A549 treated with CORT108297 at 1 μM for 4 hours (cell line): Measurements from ENCODE around the gene ZNF264. TPM values are rescaled to one million over a fixed set of nuclear protein-coding genes. Genes with fewer than 3 reads are reported as not detected.

Source experiments
- total RNA-seq: library from RNA; stranded (reverse); fragments of 200-300 nt; extraction: Qiagen RNA extraction; gene quantifications from 5 replicates; pipeline ENCODE4 v1.2.3, GENCODE V29; 2022

ZNF264 gene
- 5.5 to 9.3 TPM (median 9.0 TPM) in 5 replicates for total RNA-seq

DNA sequence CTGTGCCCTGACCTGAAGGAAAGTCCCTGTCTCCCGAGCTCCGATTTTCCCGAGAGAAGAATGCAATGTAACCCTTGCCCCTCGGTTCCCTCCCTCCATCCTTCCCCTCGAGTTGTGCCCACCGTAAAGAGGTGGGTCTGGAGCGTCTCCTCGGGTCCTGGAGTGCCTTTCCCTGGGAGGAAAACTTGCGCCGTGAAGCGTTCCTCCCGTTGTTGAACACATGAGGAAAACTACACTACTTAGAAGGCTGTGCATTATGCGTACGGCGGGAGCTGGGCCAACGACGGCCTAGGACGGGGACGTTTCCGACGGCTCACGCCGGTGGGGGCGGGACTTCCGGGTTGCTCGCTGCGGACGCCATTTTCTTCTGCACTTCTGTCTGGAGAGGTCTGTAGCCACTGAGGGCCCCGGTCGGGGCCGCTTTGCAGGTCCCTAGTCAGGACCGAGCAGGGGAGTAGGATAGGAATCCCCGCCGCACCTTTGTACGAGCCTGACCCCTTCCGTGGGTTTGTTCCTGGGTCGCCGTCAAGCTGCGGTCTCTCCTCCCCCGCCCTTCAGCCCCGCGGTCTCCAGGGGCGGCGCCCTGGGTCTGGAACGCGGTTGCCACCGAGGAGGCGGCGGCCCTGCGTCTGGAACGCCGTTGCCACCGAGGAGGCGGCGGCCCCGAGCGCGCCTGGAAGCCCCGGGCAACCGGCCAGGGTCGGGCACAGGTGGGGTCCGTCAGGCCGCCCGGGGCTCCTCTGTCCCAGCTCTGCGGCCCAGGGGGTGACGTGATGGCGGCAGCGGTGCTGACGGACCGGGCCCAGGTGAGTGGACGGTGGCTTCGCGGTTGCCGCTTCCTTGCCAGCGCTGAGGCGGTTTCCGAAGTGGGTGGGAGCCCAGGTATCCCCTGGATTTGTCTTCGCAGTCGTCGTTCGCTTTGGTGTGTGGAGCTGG lies at the start of gene ZNF264:
Gene ZNF264 (plus strand): TSS at position 360 of the 936 bp plus-strand sequence. CDS start 414 bp downstream, at position 774.

DNA sequence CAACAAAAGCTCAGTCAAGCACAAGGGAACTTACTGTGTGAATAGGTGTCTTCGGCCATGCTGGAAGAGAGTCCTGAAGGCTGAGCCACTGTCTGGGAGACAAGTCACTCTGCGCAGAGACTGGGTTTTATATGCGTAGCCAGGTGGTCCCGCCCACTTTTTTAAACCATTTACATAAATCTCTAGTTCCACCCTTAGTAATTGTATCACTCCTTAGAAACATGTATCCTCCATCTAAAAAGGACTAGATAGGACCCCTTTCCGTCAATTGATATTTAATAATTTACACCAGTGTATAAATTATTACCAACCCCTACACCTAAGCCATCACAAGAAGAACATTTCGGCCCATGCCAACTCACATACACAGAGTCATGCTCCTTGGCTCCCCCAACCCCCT lies 23.9 kb upstream of the ZNF264 start, which contains the start of gene DUXA:
Gene DUXA (minus strand): TSS at position 101 of the 400 bp plus-strand sequence. CDS start 42 bp downstream, at position 59.

DNA sequence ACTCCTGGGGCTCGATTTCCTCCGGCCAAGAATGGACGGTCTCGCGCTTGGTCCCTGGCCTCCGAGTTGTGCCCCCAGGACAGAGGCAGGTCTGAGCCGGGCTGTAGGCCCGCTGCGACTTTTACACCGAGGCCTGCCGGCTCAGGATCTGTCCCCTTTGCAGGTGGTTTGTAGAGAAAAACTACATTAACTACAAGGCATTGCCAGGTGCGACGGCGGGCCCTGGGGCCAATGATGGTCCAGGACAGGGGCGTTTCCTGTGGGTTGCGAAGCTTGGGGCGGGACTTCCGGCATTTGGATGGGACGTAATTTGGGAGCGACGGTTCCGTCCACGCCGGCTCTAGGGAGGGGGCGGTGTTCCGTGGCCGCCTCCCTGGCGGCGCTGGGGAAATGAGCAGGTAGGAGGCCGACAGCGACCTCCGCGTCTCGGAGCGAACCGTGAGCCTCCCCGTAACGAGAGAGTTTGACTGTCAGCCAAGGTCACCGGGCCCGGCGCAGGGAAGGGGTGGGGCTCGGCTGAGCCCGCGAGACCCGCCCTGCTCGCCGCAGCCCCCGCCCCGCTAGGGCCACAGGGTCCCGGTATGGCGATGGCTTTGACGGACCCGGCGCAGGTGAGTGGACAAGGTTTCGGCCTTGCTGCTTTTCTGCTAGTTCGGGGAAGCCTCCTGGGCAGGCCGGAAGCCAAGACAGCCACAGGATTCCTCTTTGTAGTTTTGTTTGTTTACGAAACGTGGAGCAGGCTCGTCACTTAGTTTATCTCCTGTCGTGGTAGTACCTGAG lies 49.2 kb downstream of the ZNF264 start, which contains the start of gene ZNF805:
Gene ZNF805 (plus strand): TSS at position 322 of the 780 bp plus-strand sequence. CDS start 260 bp downstream, at position 582.

Other genes with a start within 250 kb of the ZNF264 start
- gene USP29, start 71.5 kb upstream of the ZNF264 start, total RNA-seq: not detected in 5 replicates
- gene ZIM3, start 46.3 kb upstream of the ZNF264 start, total RNA-seq: not detected in 5 replicates
- gene DUXA, start 24.0 kb upstream of the ZNF264 start, total RNA-seq: not detected in 5 replicates
- 0.20 to 0.54 TPM (median 0.37 TPM) in 4 of 5 replicates, not detected in the other for gene AURKC, start 39.5 kb downstream of the ZNF264 start, total RNA-seq
- gene ZNF805, start 49.1 kb downstream of the ZNF264 start, total RNA-seq: 1.3 to 2.3 TPM (median 1.7 TPM) in 5 replicates
- gene ZNF460, start 89.0 kb downstream of the ZNF264 start, total RNA-seq: 0.79 to 1.3 TPM (median 1.1 TPM) in 5 replicates
- 1.0 to 1.7 TPM (median 1.3 TPM) in 5 replicates for gene ZNF543, start 129.0 kb downstream of the ZNF264 start, total RNA-seq
- 1.9 to 2.4 TPM (median 2.1 TPM) in 5 replicates for gene ZNF304, start 159.8 kb downstream of the ZNF264 start, total RNA-seq
- 14.9 to 16.4 TPM (median 15.4 TPM) in 5 replicates for gene TRAPPC2B, start 172.1 kb downstream of the ZNF264 start, total RNA-seq
- 1.1 to 1.9 TPM (median 1.6 TPM) in 5 replicates for gene ZNF547, start 172.1 kb downstream of the ZNF264 start, total RNA-seq
- gene ZNF548, start 198.4 kb downstream of the ZNF264 start, total RNA-seq: 3.5 to 4.4 TPM (median 4.1 TPM) in 5 replicates
- gene ZNF17, start 219.7 kb downstream of the ZNF264 start, total RNA-seq: 3.9 to 6.7 TPM (median 5.0 TPM) in 5 replicates
- gene ZNF749, start 243.8 kb downstream of the ZNF264 start, total RNA-seq: 13.7 to 16.8 TPM (median 16.0 TPM) in 5 replicates